Coronary artery (tissue), 2 donors: ENCODE measurements around the gene RELCH.

ENCODE experiments used
- DNase-seq: peaks from one replicate; pipeline ENCODE4 v3.0.0-alpha.2; 2017; ENCODE audit warnings: low spot score
- H3K27ac ChIP-seq, 2 donors: fragments of 200-600 bp; sonication (generic); one replicate each; pipeline ENCODE4 v1.5.1; 2016 to 2019
- H3K4me3 ChIP-seq: fragments of 200-600 bp; sonication (generic); 2 replicates; pipeline ENCODE4 v1.5.1; 2016; ENCODE audit warnings: mild to moderate bottlenecking, moderate library complexity
- CTCF ChIP-seq: fragments of 200-600 bp; sonication (generic); IDR thresholded peaks from one replicate; pipeline ENCODE4 v1.5.1; 2019; ENCODE audit warnings: antibody characterized with exemption

RELCH gene

GRCh38 chr18:62196079-62196478, 9.0 kb downstream of the RELCH start:
- no peak for DNase-seq
- no peak overlapping the region for H3K4me3 ChIP-seq
- no peak for TF ChIP-seq CTCF
- no peak overlapping the region for H3K27ac ChIP-seq

DNA sequence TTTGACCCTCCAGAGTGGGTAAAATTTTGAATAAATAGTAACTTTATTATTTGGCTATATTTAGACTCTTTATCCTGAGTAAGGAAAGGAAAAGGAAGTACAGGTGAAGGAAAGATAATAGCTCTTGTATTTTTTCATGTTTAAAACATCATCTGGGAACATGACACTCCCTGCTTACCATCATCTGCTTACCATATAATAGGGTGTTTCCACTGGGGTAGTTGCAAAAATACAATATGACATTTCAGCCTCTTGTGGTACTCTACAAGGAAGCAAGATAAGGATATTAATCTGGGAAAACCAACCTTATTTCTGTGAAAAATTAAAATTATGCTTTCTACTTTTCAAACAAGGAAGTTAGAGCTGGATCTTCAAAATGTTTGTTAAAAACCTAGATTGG, 9.9 kb downstream of the RELCH start:
- TF ChIP-seq CTCF: no peak
- no peak overlapping the region for H3K27ac ChIP-seq
- no peak overlapping the region for H3K4me3 ChIP-seq
- DNase-seq: no peak

DNA sequence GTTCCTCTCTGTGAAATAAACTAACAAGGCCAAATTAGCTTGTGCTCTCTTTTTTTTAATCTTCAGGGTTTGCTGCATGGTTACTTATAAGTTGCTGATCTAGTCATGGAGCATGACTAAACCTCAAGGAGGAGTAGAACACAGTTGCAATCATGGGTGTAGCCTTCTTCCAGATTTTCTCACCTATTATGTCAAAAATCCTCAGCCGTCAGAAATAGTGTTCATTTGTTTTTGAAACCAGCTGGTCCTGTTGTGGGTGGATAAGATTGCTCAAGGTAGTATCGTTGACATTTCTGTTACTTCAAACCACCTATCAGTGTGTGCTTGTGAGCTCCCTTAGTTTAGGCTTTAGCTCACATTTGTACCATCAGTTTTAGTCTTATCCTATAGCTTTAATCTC, 11.2 kb downstream of the RELCH start:
- no peak overlapping the region for H3K4me3 ChIP-seq
- TF ChIP-seq CTCF: no peak
- no peak overlapping the region for H3K27ac ChIP-seq
- DNase-seq: no peak

DNA sequence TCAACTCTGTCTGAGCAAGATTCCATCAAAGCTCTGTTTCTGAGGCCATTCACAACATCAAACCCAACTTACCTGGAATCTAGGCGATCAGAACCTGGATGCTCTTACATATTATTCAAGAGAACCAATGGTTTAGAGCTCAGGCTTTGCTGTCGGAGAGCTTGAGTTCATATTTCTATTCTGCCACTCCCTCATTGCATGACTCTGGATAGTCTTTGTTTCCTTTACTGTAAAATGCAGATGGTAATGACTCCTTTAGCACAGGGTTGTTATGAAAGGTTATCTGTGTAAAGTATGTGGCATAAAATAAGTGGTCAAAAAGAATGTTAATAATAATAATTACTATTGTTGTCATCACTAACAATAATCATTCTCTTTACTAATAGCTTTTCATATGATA, 12.6 kb downstream of the RELCH start:
- DNase-seq: no peak
- Histone ChIP-seq H3K4me3 (no peak overlapping the region), H3K27ac (no peak overlapping the region)
- no peak for TF ChIP-seq CTCF

GRCh38 chr18:62200121-62200914, 13.3 kb downstream of the RELCH start:
- no peak for TF ChIP-seq CTCF
- H3K27ac ChIP-seq: no peak overlapping the region
- H3K4me3 ChIP-seq: no peak overlapping the region
- no peak for DNase-seq

GRCh38 chr18:62201870-62202269, 14.8 kb downstream of the RELCH start:
- H3K4me3 ChIP-seq: no peak overlapping the region
- no peak for DNase-seq

More at GRCh38 chr18:62201870-62202269, 14.8 kb downstream of the RELCH start:
- TF ChIP-seq CTCF: no peak
- no peak overlapping the region for H3K27ac ChIP-seq
